IPS-15b (cell line): Measurements from ENCODE around the gene C20orf141.

Source experiments
- H3K27me3 ChIP-seq: one replicate; pipeline ENCODE4 v1.6.1; 2013; ENCODE audit warnings: low read length; ENCODE audit not compliant: control insufficient read depth, insufficient read depth
- H3K36me3 ChIP-seq: one replicate; pipeline ENCODE4 v1.6.1; 2013; ENCODE audit warnings: low read length; ENCODE audit not compliant: control insufficient read depth, insufficient read depth
- H3K4me1 ChIP-seq: one replicate; pipeline ENCODE4 v1.6.1; 2013; ENCODE audit warnings: mild to moderate bottlenecking, low read length; ENCODE audit not compliant: control insufficient read depth, insufficient read depth
- H3K4me3 ChIP-seq: one replicate; pipeline ENCODE4 v1.5.1; 2013; ENCODE audit warnings: low read depth, low read length
- H3K9ac ChIP-seq: one replicate; pipeline ENCODE4 v1.6.1; 2013; ENCODE audit warnings: low read depth, mild to moderate bottlenecking, low read length
- H3K9me3 ChIP-seq: one replicate; pipeline ENCODE4 v1.6.1; 2013; ENCODE audit warnings: mild to moderate bottlenecking, low read length; ENCODE audit not compliant: control insufficient read depth, insufficient read depth

The C20orf141 gene

DNA sequence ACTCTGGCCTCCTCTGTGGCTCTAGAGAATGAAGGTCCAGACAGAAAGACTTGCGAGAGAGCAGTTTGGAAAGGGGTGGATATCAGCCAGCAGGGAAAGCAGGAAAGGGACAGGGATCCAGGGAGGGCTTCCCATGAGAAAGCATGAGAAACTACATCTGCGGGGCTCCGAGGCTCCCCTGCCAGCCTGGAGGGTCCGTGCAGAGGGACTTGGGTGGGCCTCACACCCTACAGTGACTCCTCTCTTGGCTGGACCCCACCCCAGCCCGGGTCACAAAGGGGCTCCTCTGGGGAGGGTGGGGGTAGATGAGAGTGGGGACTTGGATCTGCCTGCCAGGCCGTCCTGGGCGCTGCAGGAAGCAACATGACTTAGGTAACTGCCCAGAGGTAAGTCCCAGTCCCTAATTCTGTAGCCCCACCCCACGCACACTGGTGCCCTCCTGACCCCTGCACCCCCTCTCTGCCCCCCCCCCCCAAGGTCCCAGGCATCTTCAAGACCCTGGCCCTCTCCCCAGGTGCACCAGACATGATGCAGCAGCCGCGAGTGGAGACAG is 1.3 kb downstream of the C20orf141 start, which contains the start of gene TMEM239:
TMEM239 (plus strand) TSS at position 335 of the 553 bp plus-strand sequence; CDS start at position 526, 191 bp downstream.
- H3K9me3 ChIP-seq = no peaks in the 10 kb centered on the region
- H3K36me3 ChIP-seq = no peaks in the 10 kb centered on the region
- H3K9ac ChIP-seq = no peak within 1 kb of the TSS
- no peak within 1 kb of the TSS for H3K4me3 ChIP-seq
- H3K27me3 ChIP-seq = peaks cover 27% of the 10 kb centered on the region
- H3K4me1 ChIP-seq = peaks cover 5% of the 10 kb centered on the region

DNA sequence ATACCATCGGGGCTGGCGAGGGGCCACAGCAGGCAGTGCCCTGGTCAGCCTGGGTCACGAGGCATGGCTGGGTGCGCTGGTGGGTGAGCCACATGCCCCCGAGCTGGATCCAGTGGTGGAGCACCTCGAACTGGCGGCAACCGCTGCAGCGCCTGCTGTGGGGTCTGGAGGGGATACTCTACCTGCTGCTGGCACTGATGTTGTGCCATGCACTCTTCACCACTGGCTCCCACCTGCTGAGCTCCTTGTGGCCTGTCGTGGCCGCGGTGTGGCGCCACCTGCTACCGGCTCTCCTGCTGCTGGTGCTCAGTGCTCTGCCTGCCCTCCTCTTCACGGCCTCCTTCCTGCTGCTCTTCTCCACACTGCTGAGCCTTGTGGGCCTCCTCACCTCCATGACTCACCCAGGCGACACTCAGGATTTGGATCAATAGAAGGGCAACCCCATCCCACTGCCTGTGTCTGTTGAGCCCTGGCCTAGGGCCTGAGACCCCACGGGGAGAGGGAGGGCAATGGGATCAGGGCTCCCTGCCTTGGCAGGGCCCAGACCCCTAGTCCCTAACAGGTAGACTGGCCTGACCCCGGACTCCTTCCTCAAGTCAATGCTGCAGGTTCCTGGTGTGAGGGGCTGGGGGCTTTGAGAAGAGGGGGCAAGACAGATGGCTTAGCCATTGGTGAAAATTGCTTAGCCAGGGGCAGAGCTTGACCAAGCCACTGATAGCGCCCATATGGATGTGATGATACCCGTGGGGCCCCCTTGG is 2.0 kb downstream of the C20orf141 start:
- peaks cover 5% of the 10 kb centered on the region for H3K4me1 ChIP-seq

GRCh38 chr20:2817341-2817726 is 2.5 kb downstream of the C20orf141 start:
- peaks cover 5% of the 10 kb centered on the region for H3K4me1 ChIP-seq

More for the DNA sequence above, 2.0 kb downstream of the C20orf141 start:
- H3K27me3 ChIP-seq = peaks cover 33% of the 10 kb centered on the region
- H3K36me3 ChIP-seq = no peaks in the 10 kb centered on the region
- H3K9me3 ChIP-seq = no peaks in the 10 kb centered on the region
- no peak overlapping the region for H3K9ac ChIP-seq
- H3K4me3 ChIP-seq = no peak overlapping the region

DNA sequence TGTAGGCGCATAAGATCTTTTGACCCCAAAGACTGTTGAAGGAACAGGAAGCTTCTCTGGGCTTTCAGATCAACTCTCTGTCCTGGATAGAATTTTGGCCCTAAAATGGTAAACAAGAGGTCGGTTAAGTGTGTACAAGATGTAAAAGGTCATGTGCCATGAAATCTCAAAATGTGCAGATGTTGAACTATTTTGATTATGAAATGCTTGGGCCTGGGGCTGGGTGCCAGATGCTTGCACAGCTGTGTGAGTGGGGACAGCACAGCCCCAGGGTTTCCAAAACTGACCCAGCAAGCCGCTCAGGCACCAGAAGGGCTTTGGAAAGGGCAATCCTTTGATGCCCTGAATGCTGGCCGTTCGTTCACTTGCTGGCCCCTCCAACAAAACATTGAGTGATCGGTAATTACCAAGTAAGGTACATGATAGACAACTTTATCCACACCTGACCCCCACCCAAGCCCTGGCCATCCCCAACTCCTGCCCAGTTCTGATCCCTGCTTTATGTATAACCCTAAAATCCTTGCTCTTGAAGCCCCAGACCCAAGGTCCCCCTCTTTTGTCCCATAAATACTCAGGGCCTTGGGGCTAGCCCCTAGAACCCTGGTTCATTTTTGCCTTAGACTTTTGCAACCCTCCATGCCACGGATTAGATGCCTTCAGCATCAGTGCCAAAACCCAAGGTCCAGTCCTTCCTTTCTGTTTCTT is 3.3 kb downstream of the C20orf141 start:
- Histone ChIP-seq H3K4me3 (no peak overlapping the region), H3K9me3 (no peaks in the 10 kb centered on the region), H3K4me1 (peaks cover 5% of the 10 kb centered on the region), H3K9ac (no peak overlapping the region), H3K36me3 (no peaks in the 10 kb centered on the region), H3K27me3 (peaks cover 38% of the 10 kb centered on the region)

More at GRCh38 chr20:2817341-2817726, 2.5 kb downstream of the C20orf141 start:
- H3K27me3 ChIP-seq = peaks cover 38% of the 10 kb centered on the region
- no peaks in the 10 kb centered on the region for H3K36me3 ChIP-seq
- no peak overlapping the region for H3K9ac ChIP-seq
- H3K9me3 ChIP-seq = no peaks in the 10 kb centered on the region
- no peak overlapping the region for H3K4me3 ChIP-seq

- peaks cover 38% of the 10 kb centered on the region for H3K27me3 ChIP-seq
- H3K9ac ChIP-seq = no peak overlapping the region
Measured at GRCh38 chr20:2820084-2820895, 5.5 kb downstream of the C20orf141 start.

DNA sequence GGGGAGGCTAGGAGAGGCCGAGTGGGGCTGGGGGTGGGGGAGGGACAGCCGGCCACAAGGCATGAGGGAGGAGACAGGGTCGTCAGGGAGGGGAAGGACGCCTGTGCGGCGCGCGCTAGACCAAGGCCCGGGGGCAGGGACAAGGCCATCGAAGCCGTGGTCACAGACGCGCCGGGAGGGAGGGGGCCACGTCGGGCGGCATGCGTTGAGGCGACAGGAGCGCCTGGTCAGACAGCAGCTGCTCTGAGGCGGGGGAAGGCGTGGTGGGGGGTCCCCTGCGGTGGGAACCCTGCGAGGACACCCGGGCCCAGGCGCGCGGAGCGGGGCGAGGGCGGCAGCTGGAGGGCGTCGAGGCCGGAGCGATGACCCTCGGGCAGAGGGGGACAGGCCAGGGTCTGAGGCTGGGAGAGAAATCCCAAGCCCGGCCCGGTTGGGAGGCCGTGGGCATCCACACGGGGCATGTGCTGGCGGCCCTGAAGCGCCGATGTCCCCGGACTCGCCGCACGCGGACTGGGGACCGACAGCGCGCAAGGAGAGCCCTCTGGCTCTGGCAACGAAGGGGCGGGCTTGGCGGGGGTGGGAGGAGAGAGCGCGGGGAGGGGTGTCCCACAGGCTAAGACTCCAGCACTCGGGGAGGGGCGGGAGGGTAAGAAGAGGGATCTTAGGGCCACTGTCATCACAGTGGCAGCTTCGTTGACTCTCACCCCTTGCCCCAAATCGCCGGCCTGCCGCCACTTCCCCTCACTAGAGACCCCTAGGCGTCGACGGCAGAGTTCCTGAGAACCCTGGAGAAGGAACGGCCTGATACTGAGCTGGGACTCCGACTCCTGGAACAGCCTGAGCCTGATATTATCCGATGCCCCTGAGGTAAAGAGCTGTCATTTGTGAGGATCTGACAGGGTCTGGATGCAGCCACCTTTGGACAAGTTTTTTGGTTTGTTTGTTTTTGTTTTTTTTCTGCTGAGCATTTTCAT is 6.4 kb downstream of the C20orf141 start:
- Histone ChIP-seq H3K27me3 (peaks cover 45% of the 10 kb centered on the region), H3K4me1 (peaks cover 8% of the 10 kb centered on the region), H3K36me3 (no peaks in the 10 kb centered on the region), H3K9me3 (no peaks in the 10 kb centered on the region), H3K4me3 (peak overlapping the region; percentile 49), H3K9ac (no peak overlapping the region)

More at GRCh38 chr20:2820084-2820895, 5.5 kb downstream of the C20orf141 start:
- Histone ChIP-seq H3K9me3 (no peaks in the 10 kb centered on the region), H3K36me3 (no peaks in the 10 kb centered on the region), H3K4me3 (peak overlapping the region; percentile 49), H3K4me1 (peaks cover 5% of the 10 kb centered on the region)

- H3K4me1 ChIP-seq = peaks cover 8% of the 10 kb centered on the region
- no peaks in the 10 kb centered on the region for H3K9me3 ChIP-seq
- H3K4me3 ChIP-seq = no peak overlapping the region
- no peak overlapping the region for H3K9ac ChIP-seq
- H3K36me3 ChIP-seq = no peaks in the 10 kb centered on the region
- peaks cover 54% of the 10 kb centered on the region for H3K27me3 ChIP-seq
Measured at GRCh38 chr20:2822073-2822472, 7.3 kb downstream of the C20orf141 start.

- H3K27me3 ChIP-seq = peaks cover 43% of the 10 kb centered on the region
- no peak overlapping the region for H3K4me3 ChIP-seq
- no peaks in the 10 kb centered on the region for H3K36me3 ChIP-seq
- H3K9me3 ChIP-seq = no peaks in the 10 kb centered on the region
- H3K4me1 ChIP-seq = peaks cover 3% of the 10 kb centered on the region
- no peak overlapping the region for H3K9ac ChIP-seq
Measured at GRCh38 chr20:2825761-2826160, 11.0 kb downstream of the C20orf141 start.

DNA sequence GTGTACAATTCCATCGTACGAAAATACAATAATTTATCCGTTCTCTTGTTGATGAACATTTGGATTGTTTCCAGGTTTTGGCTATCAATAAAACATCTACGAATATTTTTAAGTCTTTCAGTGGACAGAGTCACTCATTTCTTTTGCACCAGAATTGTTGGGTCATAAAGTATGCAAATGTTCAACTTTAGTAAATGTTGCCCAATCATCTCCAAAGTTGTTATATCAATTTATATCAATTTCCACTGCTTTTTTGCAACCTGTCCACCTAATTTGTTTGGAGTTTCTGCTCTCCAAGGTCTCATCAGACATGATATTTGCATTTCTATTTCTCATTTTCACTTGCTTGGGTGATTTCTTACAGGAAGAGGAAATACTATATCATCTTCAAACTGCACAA is 11.9 kb downstream of the C20orf141 start:
- Histone ChIP-seq H3K4me3 (no peak overlapping the region), H3K27me3 (peaks cover 34% of the 10 kb centered on the region), H3K9ac (no peak overlapping the region), H3K36me3 (no peaks in the 10 kb centered on the region), H3K9me3 (no peaks in the 10 kb centered on the region), H3K4me1 (peaks cover 3% of the 10 kb centered on the region)

GRCh38 chr20:2829376-2829775 is 14.6 kb downstream of the C20orf141 start:
- Histone ChIP-seq H3K4me1 (peaks cover 3% of the 10 kb centered on the region), H3K9ac (no peak overlapping the region), H3K4me3 (no peak overlapping the region), H3K36me3 (no peaks in the 10 kb centered on the region), H3K27me3 (peaks cover 28% of the 10 kb centered on the region), H3K9me3 (no peaks in the 10 kb centered on the region)
